ENCODE measurements around the gene KRT72. TPM values are rescaled to one million over a fixed set of nuclear protein-coding genes. Genes with fewer than 3 reads are reported as not detected.

KRT72 gene
- total RNA-seq, 1 experiment from 2014 or later = not detected

- DNase-seq (ENCODE audit: low spot score) = no peak
These were observed 57.0 kb downstream of the KRT72 start for GRCh38 chr12:52543985-52544883.

- no peak for DNase-seq (ENCODE audit: low spot score)
These were observed 58.4 kb downstream of the KRT72 start for GRCh38 chr12:52542785-52543318.

- DNase-seq (ENCODE audit: low spot score) = no peak
These were observed 59.1 kb downstream of the KRT72 start for GRCh38 chr12:52542157-52542556.

- no peak for DNase-seq (ENCODE audit: low spot score)
These were observed 59.6 kb downstream of the KRT72 start for GRCh38 chr12:52541709-52542108.

- no peak for DNase-seq (ENCODE audit: low spot score)
These were observed 60.7 kb downstream of the KRT72 start for GRCh38 chr12:52540531-52540930.

GRCh38 chr12:52539821-52540173 is 61.5 kb downstream of the KRT72 start:
- DNase-seq (ENCODE audit: low spot score) = no peak

- peak; percentile 59 for DNase-seq (ENCODE audit: low spot score)
These were observed 62.0 kb downstream of the KRT72 start for GRCh38 chr12:52539083-52539820.

GRCh38 chr12:52537101-52537500 is 64.2 kb downstream of the KRT72 start:
- no peak for DNase-seq (ENCODE audit: low spot score)

Other genes with a start within 250 kb of the KRT72 start
- gene KRT85, start 234.0 kb downstream of the KRT72 start, total RNA-seq (2014; rRNA removed; shearing (Covaris generic)) = not detected in 2 replicates
- not detected in 2 replicates for gene KRT84, start 215.8 kb downstream of the KRT72 start, total RNA-seq (2014; rRNA removed; shearing (Covaris generic))
- not detected in 2 replicates for gene KRT82, start 195.1 kb downstream of the KRT72 start, total RNA-seq (2014; rRNA removed; shearing (Covaris generic))
- 0.08 TPM in 2 replicates for gene KRT75, start 167.1 kb downstream of the KRT72 start, total RNA-seq (2014; rRNA removed; shearing (Covaris generic))
- gene KRT6B, start 149.3 kb downstream of the KRT72 start, total RNA-seq (2014; rRNA removed; shearing (Covaris generic)) = 0.23 TPM in 1 of 2 replicates, not detected in the other
- gene KRT6C, start 127.7 kb downstream of the KRT72 start, total RNA-seq (2014; rRNA removed; shearing (Covaris generic)) = not detected in 2 replicates
- gene KRT6A, start 108.2 kb downstream of the KRT72 start, total RNA-seq (2014; rRNA removed; shearing (Covaris generic)) = not detected in 2 replicates
- gene KRT5, start 81.1 kb downstream of the KRT72 start, total RNA-seq (2014; rRNA removed; shearing (Covaris generic)) = not detected in 2 replicates
- gene KRT71, start 48.3 kb downstream of the KRT72 start, total RNA-seq (2014; rRNA removed; shearing (Covaris generic)) = not detected in 2 replicates
- not detected in 2 replicates for gene KRT74, start 27.6 kb downstream of the KRT72 start, total RNA-seq (2014; rRNA removed; shearing (Covaris generic))
- not detected in 2 replicates for gene KRT73, start 17.1 kb upstream of the KRT72 start, total RNA-seq (2014; rRNA removed; shearing (Covaris generic))
- gene KRT2, start 50.7 kb upstream of the KRT72 start, total RNA-seq (2014; rRNA removed; shearing (Covaris generic)) = not detected in 2 replicates
- gene KRT1, start 78.9 kb upstream of the KRT72 start, total RNA-seq (2014; rRNA removed; shearing (Covaris generic)) = not detected in 2 replicates
- gene KRT77, start 102.1 kb upstream of the KRT72 start, total RNA-seq (2014; rRNA removed; shearing (Covaris generic)) = not detected in 2 replicates
- not detected in 2 replicates for gene KRT76, start 175.9 kb upstream of the KRT72 start, total RNA-seq (2014; rRNA removed; shearing (Covaris generic))
- gene KRT3, start 194.7 kb upstream of the KRT72 start, total RNA-seq (2014; rRNA removed; shearing (Covaris generic)) = not detected in 2 replicates
- gene KRT4, start 212.7 kb upstream of the KRT72 start, total RNA-seq (2014; rRNA removed; shearing (Covaris generic)) = 0.47 TPM in 1 of 2 replicates, not detected in the other
- not detected in 2 replicates for gene KRT79, start 232.8 kb upstream of the KRT72 start, total RNA-seq (2014; rRNA removed; shearing (Covaris generic))
- gene KRT78, start 247.5 kb upstream of the KRT72 start, total RNA-seq (2014; rRNA removed; shearing (Covaris generic)) = not detected in 2 replicates